ENCODE measurements around the gene PTEN. TPM values are rescaled to one million over a fixed set of nuclear protein-coding genes. Genes with fewer than 3 reads are reported as not detected.

PTEN gene
- total RNA-seq, 4 donors from 2014 or later: 27.9 to 131 (median 68.1) TPM

- TF ChIP-seq POLR2A (IDR thresholded peaks at IDR 0.05) (no peak), CTCF (IDR thresholded peaks at IDR 0.05) (no peak)
- H3K27ac ChIP-seq: no peak overlapping the region
- H3K27me3 ChIP-seq: no peaks in the 10 kb centered on the region
- WGBS, 2 donors: 92 to 95% methylated on average over 4 of the region's 4 CpGs
- peaks cover under 1 to 56% (median 8%) of the 10 kb centered on the region in 3 donors for H3K4me1 ChIP-seq
- intact Hi-C loops (cut with DNase I): no loop called here
- H3K4me3 ChIP-seq: no peak overlapping the region
- DNase-seq: no peak
- H3K36me3 ChIP-seq: peaks cover 0 to 24% (median 0%) of the 10 kb centered on the region in 3 donors
- H3K9me3 ChIP-seq: no peaks in the 10 kb centered on the region
Observed at GRCh38 chr10:87923233-87923632, 59.8 kb downstream of the PTEN start.

- H3K4me3 ChIP-seq: no peak overlapping the region
- H3K36me3 ChIP-seq: peaks cover 0 to 24% (median 0%) of the 10 kb centered on the region in 3 donors
- no peak for DNase-seq
- TF ChIP-seq CTCF (IDR thresholded peaks at IDR 0.05) (no peak), POLR2A (IDR thresholded peaks at IDR 0.05) (no peak)
- H3K4me1 ChIP-seq: peaks cover 0 to 56% (median 10%) of the 10 kb centered on the region in 3 donors
- 29 to 44% methylated on average over 2 of the region's 2 CpGs for WGBS, 2 donors
- no peak overlapping the region for H3K27ac ChIP-seq
- intact Hi-C loops (cut with DNase I): no loop called here
- no peaks in the 10 kb centered on the region for H3K9me3 ChIP-seq
- no peaks in the 10 kb centered on the region for H3K27me3 ChIP-seq
Observed at GRCh38 chr10:87925570-87925969, 62.1 kb downstream of the PTEN start.

- Histone ChIP-seq H3K4me3 (no peak overlapping the region), H3K27ac (no peak overlapping the region), H3K9me3 (no peaks in the 10 kb centered on the region), H3K4me1 (peaks cover 3 to 66% (median 18%) of the 10 kb centered on the region in 3 donors), H3K27me3 (no peaks in the 10 kb centered on the region), H3K36me3 (peaks cover 0 to 24% (median 0%) of the 10 kb centered on the region in 3 donors)
- intact Hi-C loops (cut with DNase I): no loop called here
- no peak for DNase-seq
- no peak for TF ChIP-seq POLR2A (IDR thresholded peaks at IDR 0.05)
- TF ChIP-seq CTCF (IDR thresholded peaks at IDR 0.05): no peak
- WGBS, 2 donors: 67 to 72% methylated on average over 2 of the region's 2 CpGs
Observed at GRCh38 chr10:87927091-87927490, 63.7 kb downstream of the PTEN start.

GRCh38 chr10:87928996-87929395 lies 65.6 kb downstream of the PTEN start:
- TF ChIP-seq POLR2A (IDR thresholded peaks at IDR 0.05) (no peak), CTCF (IDR thresholded peaks at IDR 0.05) (no peak)
- 53 to 68% methylated on average over 3 of the region's 3 CpGs for WGBS, 2 donors
- H3K27ac ChIP-seq: no peak overlapping the region

GRCh38 chr10:87930141-87930540 lies 66.7 kb downstream of the PTEN start:
- H3K4me3 ChIP-seq: no peak overlapping the region
- no peaks in the 10 kb centered on the region for H3K9me3 ChIP-seq
- no peak for DNase-seq
- peaks cover 3 to 54% (median 16%) of the 10 kb centered on the region in 3 donors for H3K4me1 ChIP-seq
- TF ChIP-seq POLR2A (IDR thresholded peaks at IDR 0.05) (no peak), CTCF (IDR thresholded peaks at IDR 0.05) (no peak)
- 64 to 84% methylated on average over 1 of the region's 1 CpG for WGBS, 2 donors
- H3K27ac ChIP-seq: no peak overlapping the region
- H3K27me3 ChIP-seq: no peaks in the 10 kb centered on the region
- H3K36me3 ChIP-seq: peaks cover 0 to 42% (median 0%) of the 10 kb centered on the region in 3 donors
- intact Hi-C loops (cut with DNase I): no loop called here

More at GRCh38 chr10:87928996-87929395, 65.6 kb downstream of the PTEN start:
- Histone ChIP-seq H3K9me3 (no peaks in the 10 kb centered on the region), H3K4me3 (no peak overlapping the region), H3K27me3 (no peaks in the 10 kb centered on the region), H3K36me3 (peaks cover 0 to 35% (median 0%) of the 10 kb centered on the region in 3 donors), H3K4me1 (peaks cover 3 to 65% (median 16%) of the 10 kb centered on the region in 3 donors)
- intact Hi-C loops (cut with DNase I): no loop called here
- no peak for DNase-seq

All from esophagus squamous epithelium (tissue), 5 donors.